Measurements from ENCODE around the gene SCFD2. TPM values are rescaled to one million over a fixed set of nuclear protein-coding genes. Genes with fewer than 3 reads are reported as not detected.
"Not testable (repeated sequence)": the region's sequence is repeated elsewhere in the genome, so short reads cannot be mapped to it uniquely, and the experiment has no call there.

The SCFD2 gene
- total RNA-seq, 1 donor from 2014 or later, result 11.9 TPM

- Mint-ChIP-seq H3K9me3 (ENCODE audit: unreplicated experiment) (peaks cover 11% of the 10 kb centered on the region), H3K27ac (ENCODE audit: unreplicated experiment) (no peak overlapping the region), H3K36me3 (ENCODE audit: low read depth, unreplicated experiment) (peaks cover 8% of the 10 kb centered on the region), H3K4me3 (ENCODE audit: unreplicated experiment) (no peak overlapping the region), H3K27me3 (ENCODE audit: low read depth, unreplicated experiment) (no peaks in the 10 kb centered on the region), H3K4me1 (ENCODE audit: low read depth, unreplicated experiment) (peaks cover 19% of the 10 kb centered on the region)
- TF ChIP-seq EZH2 (IDR thresholded peaks at IDR 0.05; ENCODE audit: insufficient read depth, low read length) (no peak), CTCF (IDR thresholded peaks at IDR 0.05; ENCODE audit: insufficient read depth, low read depth, low read length) (no peak)
- Histone ChIP-seq H3K9ac (ENCODE audit: low read length) (no peak overlapping the region), H3K27me3 (ENCODE audit: insufficient read depth, low read length) (no peaks in the 10 kb centered on the region), H2AFZ (ENCODE audit: low read depth, low read length) (no peak overlapping the region), H3K4me1 (ENCODE audit: insufficient read depth, low read length) (peaks cover 8% of the 10 kb centered on the region), H3K79me2 (ENCODE audit: insufficient read depth, low read length) (no peaks in the 10 kb centered on the region), H3K9me3 (ENCODE audit: insufficient read depth, low read depth, low read length) (no peaks in the 10 kb centered on the region), H4K20me1 (ENCODE audit: insufficient read depth, low read length) (no peaks in the 10 kb centered on the region), H3K4me2 (ENCODE audit: low read length) (no peak overlapping the region), H3K4me3 (ENCODE audit: insufficient read depth, low read depth, low read length) (no peak overlapping the region), H3K36me3 (ENCODE audit: insufficient read depth, low read length) (no peaks in the 10 kb centered on the region), H3K27ac (ENCODE audit: low read depth, low read length) (no peak overlapping the region)
- FAIRE-seq (no peak), DNase-seq (ENCODE audit: low read depth) (no peak)
These were observed 371.3 kb downstream of the SCFD2 start for GRCh38 chr4:52994567-52994966.

GRCh38 chr4:52993771-52994170 lies 372.1 kb downstream of the SCFD2 start:
- Histone ChIP-seq H3K79me2 (ENCODE audit: insufficient read depth, low read length) (no peaks in the 10 kb centered on the region), H3K36me3 (ENCODE audit: insufficient read depth, low read length) (no peaks in the 10 kb centered on the region), H3K9ac (ENCODE audit: low read length) (no peak overlapping the region), H3K27ac (ENCODE audit: low read depth, low read length) (no peak overlapping the region), H2AFZ (ENCODE audit: low read depth, low read length) (no peak overlapping the region), H3K4me1 (ENCODE audit: insufficient read depth, low read length) (peaks cover 8% of the 10 kb centered on the region), H3K4me3 (ENCODE audit: insufficient read depth, low read depth, low read length) (no peak overlapping the region), H3K4me2 (ENCODE audit: low read length) (no peak overlapping the region), H3K9me3 (ENCODE audit: insufficient read depth, low read depth, low read length) (no peaks in the 10 kb centered on the region), H4K20me1 (ENCODE audit: insufficient read depth, low read length) (no peaks in the 10 kb centered on the region), H3K27me3 (ENCODE audit: insufficient read depth, low read length) (no peaks in the 10 kb centered on the region)
- DNase-seq (ENCODE audit: low read depth) (no peak), FAIRE-seq (no peak)
- no peak overlapping the region for H3K4me3 Mint-ChIP-seq (ENCODE audit: unreplicated experiment)
- no peak overlapping the region for H3K27ac Mint-ChIP-seq (ENCODE audit: unreplicated experiment)
- no peaks in the 10 kb centered on the region for H3K27me3 Mint-ChIP-seq (ENCODE audit: low read depth, unreplicated experiment)
- TF ChIP-seq EZH2 (IDR thresholded peaks at IDR 0.05; ENCODE audit: insufficient read depth, low read length), result no peak
- TF ChIP-seq CTCF (IDR thresholded peaks at IDR 0.05; ENCODE audit: insufficient read depth, low read depth, low read length), result no peak
- H3K9me3 Mint-ChIP-seq (ENCODE audit: unreplicated experiment), result peaks cover 11% of the 10 kb centered on the region
- peaks cover 19% of the 10 kb centered on the region for H3K4me1 Mint-ChIP-seq (ENCODE audit: low read depth, unreplicated experiment)
- peaks cover 8% of the 10 kb centered on the region for H3K36me3 Mint-ChIP-seq (ENCODE audit: low read depth, unreplicated experiment)

DNA sequence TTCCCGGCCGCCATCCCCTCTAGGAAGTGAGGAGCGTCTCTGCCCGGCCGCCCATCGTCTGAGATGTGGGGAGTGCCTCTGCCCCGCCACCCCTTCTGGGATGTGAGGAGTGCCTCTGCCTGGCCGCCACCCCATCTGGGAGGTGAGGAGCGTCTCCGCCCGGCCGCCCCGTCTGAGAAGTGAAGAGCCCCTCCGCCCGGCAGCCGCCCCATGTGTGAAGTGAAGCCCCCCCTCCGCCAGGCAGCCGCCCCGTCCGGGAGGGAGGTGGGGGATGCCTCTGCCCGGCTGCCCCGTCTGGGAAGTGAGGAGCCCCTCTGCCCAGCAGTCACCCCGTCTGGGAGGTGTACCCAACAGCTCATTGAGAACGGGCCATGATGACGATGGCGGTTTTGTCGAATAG lies 373.3 kb downstream of the SCFD2 start:
- H4K20me1 ChIP-seq (ENCODE audit: insufficient read depth, low read length); H3K27me3 ChIP-seq (ENCODE audit: insufficient read depth, low read length); H3K36me3 ChIP-seq (ENCODE audit: insufficient read depth, low read length); H3K4me3 Mint-ChIP-seq (ENCODE audit: unreplicated experiment); H3K4me1 ChIP-seq (ENCODE audit: insufficient read depth, low read length); H3K4me3 ChIP-seq (ENCODE audit: insufficient read depth, low read depth, low read length); H3K9me3 ChIP-seq (ENCODE audit: insufficient read depth, low read depth, low read length); H3K27ac ChIP-seq (ENCODE audit: low read depth, low read length); H3K27ac Mint-ChIP-seq (ENCODE audit: unreplicated experiment); H3K36me3 Mint-ChIP-seq (ENCODE audit: low read depth, unreplicated experiment); FAIRE-seq; H3K4me2 ChIP-seq (ENCODE audit: low read length); H3K27me3 Mint-ChIP-seq (ENCODE audit: low read depth, unreplicated experiment); H2AFZ ChIP-seq (ENCODE audit: low read depth, low read length); DNase-seq (ENCODE audit: low read depth); H3K9ac ChIP-seq (ENCODE audit: low read length); H3K79me2 ChIP-seq (ENCODE audit: insufficient read depth, low read length): not testable (repeated sequence)
- Mint-ChIP-seq H3K9me3 (ENCODE audit: unreplicated experiment) (peaks cover 11% of the 10 kb centered on the region), H3K4me1 (ENCODE audit: low read depth, unreplicated experiment) (peaks cover 19% of the 10 kb centered on the region)

Data from astrocyte (in vitro differentiated cells and primary cell).